NCI-H2196 treated with DMSO at 0.1 percent for 48 hours (cell line): Measurements from ENCODE around the gene RFPL1.
"Not testable (repeated sequence)": the region's sequence is repeated elsewhere in the genome, so short reads cannot be mapped to it uniquely, and the experiment has no call there.

Source experiments
- DNase-seq: peaks from one replicate; lab custom pipeline; 2025; ENCODE audit not compliant: unreplicated experiment; lab: John Stamatoyannopoulos, UW

RFPL1 gene

GRCh38 chr22:29438283-29438682 is at the start of gene RFPL1:
Gene RFPL1 (plus strand): TSS chr22:29438583.
- DNase-seq = not testable (repeated sequence)

GRCh38 chr22:29388759-29389090 is 49.7 kb upstream of the RFPL1 start:
- no peak for DNase-seq

GRCh38 chr22:29390270-29390669 is 48.1 kb upstream of the RFPL1 start:
- no peak for DNase-seq

GRCh38 chr22:29391546-29391945 is 46.8 kb upstream of the RFPL1 start:
- DNase-seq = no peak

GRCh38 chr22:29393019-29393608 is 45.3 kb upstream of the RFPL1 start:
- DNase-seq = no peak

- DNase-seq = peak; percentile 20
Observed at GRCh38 chr22:29394931-29395581, 43.3 kb upstream of the RFPL1 start.

GRCh38 chr22:29396126-29396525 is 42.3 kb upstream of the RFPL1 start:
- no peak for DNase-seq

- DNase-seq = no peak
Observed at GRCh38 chr22:29397791-29398190, 40.6 kb upstream of the RFPL1 start.

GRCh38 chr22:29400576-29400975 is 37.8 kb upstream of the RFPL1 start:
- DNase-seq = no peak

GRCh38 chr22:29401538-29401937 is 36.8 kb upstream of the RFPL1 start:
- not testable (repeated sequence) for DNase-seq

GRCh38 chr22:29408940-29409339 is 29.4 kb upstream of the RFPL1 start:
- DNase-seq = no peak

- DNase-seq = not testable (repeated sequence)
Observed at GRCh38 chr22:29411569-29412211, 26.7 kb upstream of the RFPL1 start.

- DNase-seq = not testable (repeated sequence)
Observed at GRCh38 chr22:29412772-29413171, 25.6 kb upstream of the RFPL1 start.

- DNase-seq = not testable (repeated sequence)
Observed at GRCh38 chr22:29414951-29415591, 23.3 kb upstream of the RFPL1 start.

- DNase-seq = not testable (repeated sequence)
Observed at GRCh38 chr22:29418704-29419103, 19.7 kb upstream of the RFPL1 start.

GRCh38 chr22:29426476-29426875 is 11.9 kb upstream of the RFPL1 start:
- DNase-seq = no peak

GRCh38 chr22:29427176-29427760 is 11.1 kb upstream of the RFPL1 start:
- no peak for DNase-seq

GRCh38 chr22:29431986-29432385 is 6.4 kb upstream of the RFPL1 start:
- no peak for DNase-seq

- DNase-seq = no peak
Observed at GRCh38 chr22:29433856-29434255, 4.5 kb upstream of the RFPL1 start.

GRCh38 chr22:29434288-29434687 is 4.1 kb upstream of the RFPL1 start:
- no peak for DNase-seq

GRCh38 chr22:29435236-29436136 is 2.9 kb upstream of the RFPL1 start:
- DNase-seq = no peak
